ENCODE measurements around the gene LYST. TPM values are rescaled to one million over a fixed set of nuclear protein-coding genes. Genes with fewer than 3 reads are reported as not detected.

The LYST gene
- total RNA-seq, 1 experiment from 2014 or later = 4.8 TPM

- Histone ChIP-seq H3K4me3 (ENCODE audit: low read length) (no peak overlapping the region), H3K27me3 (ENCODE audit: low read length) (no peaks in the 10 kb centered on the region), H3K4me2 (ENCODE audit: low read length) (no peak overlapping the region), H3K27ac (ENCODE audit: low read length) (no peak overlapping the region), H3F3A (ENCODE audit: low read length, unreplicated experiment) (no peaks in the 10 kb centered on the region), H3K9me2 (replicated peaks; ENCODE audit: low read length) (no peaks in the 10 kb centered on the region), H3K9ac (ENCODE audit: low read length) (no peak overlapping the region), H3K36me3 (ENCODE audit: low read depth, low read length) (peaks cover 3% of the 10 kb centered on the region; the same call in 1 of the 2 replicates), H3K79me2 (ENCODE audit: low read length) (no peaks in the 10 kb centered on the region), H3K9me3 (ENCODE audit: low read length) (no peaks in the 10 kb centered on the region), H2AFZ (ENCODE audit: low read length) (no peak overlapping the region), H3K4me1 (ENCODE audit: insufficient read depth, low read length) (peaks cover 26% of the 10 kb centered on the region), H4K20me1 (ENCODE audit: low read length) (no peaks in the 10 kb centered on the region)
- no TSS peak for BruUV-seq (replicated peaks)
- TF ChIP-seq EZH2phosphoT487 (IDR thresholded peaks at IDR 0.05; ENCODE audit: borderline replicate concordance, low read length) (no peak), CTCF (conservative IDR thresholded peaks at IDR 0.05; ENCODE audit: low read depth, low read length) (no peak), EZH2 (IDR thresholded peaks at IDR 0.05; ENCODE audit: low read length, unreplicated experiment) (no peak)
- ChIA-PET CTCF (no interaction called here), POLR2A (ENCODE audit: unreplicated experiment) (no interaction called here)
- intact Hi-C loops (cut with micrococcal nuclease) = no loop called here
- DNase-seq (no peak), ATAC-seq (no peak)
Observed at GRCh38 chr1:235825229-235825628, 41.5 kb downstream of the LYST start.

- no peaks in the 10 kb centered on the region for H4K20me1 ChIP-seq (ENCODE audit: low read length)
- H3K9me3 ChIP-seq (ENCODE audit: low read length) = no peaks in the 10 kb centered on the region
- H3K27me3 ChIP-seq (ENCODE audit: low read length) = no peaks in the 10 kb centered on the region
- peaks cover 26% of the 10 kb centered on the region for H3K4me1 ChIP-seq (ENCODE audit: insufficient read depth, low read length)
- no peak overlapping the region for H3K4me2 ChIP-seq (ENCODE audit: low read length)
- ATAC-seq (no peak), DNase-seq (no peak)
- ChIA-PET POLR2A (ENCODE audit: unreplicated experiment) (no interaction called here), CTCF (no interaction called here)
- TF ChIP-seq EZH2phosphoT487 (IDR thresholded peaks at IDR 0.05; ENCODE audit: borderline replicate concordance, low read length) = no peak
- TF ChIP-seq EZH2 (IDR thresholded peaks at IDR 0.05; ENCODE audit: low read length, unreplicated experiment) = no peak
- no peak for TF ChIP-seq CTCF (conservative IDR thresholded peaks at IDR 0.05; ENCODE audit: low read depth, low read length)
- no peaks in the 10 kb centered on the region for H3K79me2 ChIP-seq (ENCODE audit: low read length)
- intact Hi-C loops (cut with micrococcal nuclease) = no loop called here
- no peak overlapping the region for H3K27ac ChIP-seq (ENCODE audit: low read length)
- no peak overlapping the region for H3K4me3 ChIP-seq (ENCODE audit: low read length)
- no peaks in the 10 kb centered on the region for H3K9me2 ChIP-seq (replicated peaks; ENCODE audit: low read length)
- H3F3A ChIP-seq (ENCODE audit: low read length, unreplicated experiment) = no peaks in the 10 kb centered on the region
- no TSS peak for BruUV-seq (replicated peaks)
- H2AFZ ChIP-seq (ENCODE audit: low read length) = no peak overlapping the region
- no peak overlapping the region for H3K9ac ChIP-seq (ENCODE audit: low read length)
- H3K36me3 ChIP-seq (ENCODE audit: low read depth, low read length) = no peaks in the 10 kb centered on the region
Observed at GRCh38 chr1:235823684-235824083, 43.0 kb downstream of the LYST start.

- Histone ChIP-seq H3K9me3 (ENCODE audit: low read length) (no peaks in the 10 kb centered on the region), H3K27me3 (ENCODE audit: low read length) (no peaks in the 10 kb centered on the region), H3K4me3 (ENCODE audit: low read length) (no peak overlapping the region), H2AFZ (ENCODE audit: low read length) (no peak overlapping the region), H3K4me1 (ENCODE audit: insufficient read depth, low read length) (peaks cover 26% of the 10 kb centered on the region), H3K79me2 (ENCODE audit: low read length) (no peaks in the 10 kb centered on the region), H3K36me3 (ENCODE audit: low read depth, low read length) (no peaks in the 10 kb centered on the region), H3K9me2 (replicated peaks; ENCODE audit: low read length) (no peaks in the 10 kb centered on the region), H4K20me1 (ENCODE audit: low read length) (no peaks in the 10 kb centered on the region), H3K4me2 (ENCODE audit: low read length) (no peak overlapping the region), H3K9ac (ENCODE audit: low read length) (no peak overlapping the region), H3K27ac (ENCODE audit: low read length) (no peak overlapping the region), H3F3A (ENCODE audit: low read length, unreplicated experiment) (no peaks in the 10 kb centered on the region)
- ATAC-seq (no peak), DNase-seq (no peak)
- no TSS peak for BruUV-seq (replicated peaks)
- ChIA-PET CTCF (no interaction called here), POLR2A (ENCODE audit: unreplicated experiment) (no interaction called here)
- TF ChIP-seq CTCF (conservative IDR thresholded peaks at IDR 0.05; ENCODE audit: low read depth, low read length) (no peak), EZH2 (IDR thresholded peaks at IDR 0.05; ENCODE audit: low read length, unreplicated experiment) (no peak), EZH2phosphoT487 (IDR thresholded peaks at IDR 0.05; ENCODE audit: borderline replicate concordance, low read length) (no peak)
- intact Hi-C loops (cut with micrococcal nuclease) = no loop called here
Observed at GRCh38 chr1:235822685-235823084, 44.0 kb downstream of the LYST start.
